K562 (cell line): ENCODE data around the gene ISM1. TPM values are rescaled to one million over a fixed set of nuclear protein-coding genes. Genes with fewer than 3 reads are reported as not detected.

Experiments used
- ATAC-seq: fragments of 200-7000 bp; cut with Tn5 transposase; 3 replicates; pipeline ENCODE4 v1.9.1; 2020; ENCODE audit warnings: moderate library complexity
- BruUV-seq: library from RNA; stranded (reverse); fragments of 400-500 nt; replicated peaks from 2 replicates; lab custom pipeline; 2021; lab: Mats Ljungman, UMichigan
- CTCF ChIA-PET: fragments of 300-600 bp; formaldehyde crosslinking; extraction: SDS; loops from one replicate; lab custom pipeline; 2021; ENCODE audit warnings: low intra/inter-chr PET ratio; lab: Yijun Ruan, JAX
- POLR2A ChIA-PET: fragments of 300-600, 350-650 bp; sonication (Branson Sonifier 250); formaldehyde crosslinking; extraction: SDS; loops from one replicate; lab custom pipeline; 2021; ENCODE audit warnings: antibody characterized with exemption, inconsistent platforms; lab: Yijun Ruan, JAX
- DNase-seq, 4 experiments: peaks; one replicate each; pipeline versions ENCODE4 v3.0.0 to v3.0.0-alpha.2; 2011 to 2018; ENCODE audit warnings: low spot score in 3 of 4, mixed read lengths in 3 of 4; ENCODE audit errors: extremely low read depth in 1 of 4
- FAIRE-seq: peaks from 2 replicates; lab custom pipeline; 2011; peaks lifted over from hg19 to GRCh38; lab: Jason Lieb, UNC
- H2AFZ ChIP-seq: 2 replicates; pipeline ENCODE4 v1.6.0; 2011; ENCODE audit warnings: low read depth, low read length, control low read depth, inconsistent platforms
- H3K27ac ChIP-seq: fragments of 200-600 bp; 3 replicates; pipeline ENCODE4 v1.8.0; 2011; ENCODE audit warnings: low read depth, mild to moderate bottlenecking, control low read depth, inconsistent platforms, low read length, moderate library complexity, mixed read lengths; ENCODE audit errors: extremely low read depth
- H3K27me3 ChIP-seq, 2 experiments: fragments of 300-600 bp in 1 of 2; 2 replicates in 1 of 2; 3 replicates in 1 of 2; pipeline versions ENCODE4 v1.6.0 to v1.8.0; 2011; ENCODE audit warnings: inconsistent platforms in 2 of 2, low read length in 2 of 2, mild to moderate bottlenecking in 1 of 2, mixed read lengths in 1 of 2, moderate library complexity in 1 of 2; ENCODE audit not compliant: control insufficient read depth in 2 of 2, insufficient read depth in 2 of 2
- H3K36me3 ChIP-seq: fragments of 300-600 bp; 3 replicates; pipeline ENCODE4 v1.8.0; 2011; ENCODE audit warnings: mild to moderate bottlenecking, low read length, inconsistent platforms; ENCODE audit not compliant: control insufficient read depth, insufficient read depth
- H3K4me1 ChIP-seq, 2 experiments: fragments of 200-600 bp in 1 of 2; replicated peaks in 1 of 2; 2 replicates in 1 of 2; 3 replicates in 1 of 2; pipeline versions ENCODE4 v1.5.1 to v1.8.0; 2011; ENCODE audit warnings: inconsistent platforms in 2 of 2, low read length in 2 of 2, mild to moderate bottlenecking in 1 of 2, mixed read lengths in 1 of 2, moderate library complexity in 1 of 2; ENCODE audit not compliant: control insufficient read depth in 2 of 2, insufficient read depth in 2 of 2
- H3K4me2 ChIP-seq: 2 replicates; pipeline ENCODE4 v1.6.1; 2011; ENCODE audit warnings: low read length, control low read depth, inconsistent platforms, mixed read lengths; ENCODE audit not compliant: insufficient read depth
- H3K4me3 ChIP-seq: fragments of 200-600 bp; sonication (generic), shearing (Covaris generic); 2 replicates; pipeline ENCODE4 v1.5.1; 2016; ENCODE audit warnings: control low read depth, inconsistent platforms
- H3K79me2 ChIP-seq: fragments of 200-600 bp; 3 replicates; pipeline ENCODE4 v1.8.0; 2011; ENCODE audit warnings: low read length, inconsistent platforms; ENCODE audit not compliant: control insufficient read depth, insufficient read depth
- H3K9ac ChIP-seq, 2 experiments: 2 replicates each; pipeline versions ENCODE4 v1.6.0 to v1.6.1; 2011; ENCODE audit warnings: low read depth in 2 of 2, low read length in 2 of 2, control low read depth in 1 of 2, inconsistent platforms in 1 of 2, mild to moderate bottlenecking in 1 of 2, mixed read lengths in 1 of 2; ENCODE audit not compliant: insufficient read depth in 1 of 2
- H3K9me1 ChIP-seq: one replicate; pipeline ENCODE4 v1.6.0; 2011; ENCODE audit warnings: inconsistent platforms, mild to moderate bottlenecking, low read length, moderate library complexity; ENCODE audit not compliant: control insufficient read depth, insufficient read depth
- H3K9me3 ChIP-seq: replicated peaks from 2 replicates; pipeline ENCODE4 v1.5.1; 2011; ENCODE audit warnings: low read depth, low read length, inconsistent platforms; ENCODE audit not compliant: control insufficient read depth, insufficient read depth
- H4K20me1 ChIP-seq: replicated peaks from 2 replicates; pipeline ENCODE4 v1.6.1; 2011; ENCODE audit warnings: low read length, inconsistent platforms, mixed read lengths; ENCODE audit not compliant: control insufficient read depth, insufficient read depth
- ATF7 ChIP-seq: fragments of 450-650 bp; IDR thresholded peaks from 2 replicates; pipeline ENCODE4 v1.7.1; 2014; ENCODE audit warnings: mild to moderate bottlenecking, moderate library complexity
- CBFA2T2 ChIP-seq: fragments of 450-650 bp; conservative IDR thresholded peaks from 2 replicates; pipeline ENCODE4 v1.6.1; 2017; ENCODE audit warnings: mild to moderate bottlenecking
- CHCHD3 ChIP-seq: fragments of 250-450 bp; sonication (Bioruptor Pico); IDR thresholded peaks from 2 replicates; pipeline ENCODE4 v2.1.2; 2022; ENCODE audit warnings: mild to moderate bottlenecking
- CHD7 ChIP-seq: fragments of 200-600 bp; sonication (generic); IDR thresholded peaks from one replicate; pipeline ENCODE4 v1.6.1; 2012; ENCODE audit warnings: mild to moderate bottlenecking, low read depth, low read length, inconsistent platforms
- DIDO1 ChIP-seq: fragments of 450-650 bp; IDR thresholded peaks from 2 replicates; pipeline ENCODE4 v1.6.1; 2016; ENCODE audit warnings: low read depth, missing biosample characterization, missing genetic modification characterization
- POLR2AphosphoS2 ChIP-seq: IDR thresholded peaks from 2 replicates; pipeline ENCODE4 v1.6.1; 2012; ENCODE audit warnings: low read length, improper control_type of control experiment
- POU5F1 ChIP-seq: fragments of 150-350 bp; IDR thresholded peaks from 2 replicates; pipeline ENCODE4 v1.6.1; 2014; ENCODE audit warnings: borderline replicate concordance, low read length, low read depth, mild to moderate bottlenecking; ENCODE audit not compliant: partially characterized antibody
- RNF2 ChIP-seq: sonication (generic); IDR thresholded peaks from 2 replicates; pipeline ENCODE4 v1.6.1; 2016
- RUNX1 ChIP-seq: sonication (generic); IDR thresholded peaks from 2 replicates; pipeline ENCODE4 v1.6.1; 2016; ENCODE audit warnings: antibody characterized with exemption, low read depth
- TAF9B ChIP-seq: fragments of 450-650 bp; IDR thresholded peaks from 2 replicates; pipeline ENCODE4 v1.6.1; 2018; ENCODE audit warnings: mild to moderate bottlenecking; ENCODE audit not compliant: partially characterized antibody
- WGBS: fragments of 100-300 bp; shearing (Covaris generic); methylation state at CpG from one replicate; pipeline ENCODE4 v1.1.6; 2016; ENCODE audit warnings: low coverage, mixed read lengths; ENCODE audit not compliant: insufficient coverage; ENCODE audit errors: missing lambda C conversion rate; 5-methylcytosine and 5-hydroxymethylcytosine counted together
- in situ Hi-C: fragments of 300-500 bp; cut with MboI; formaldehyde crosslinking; loops from 4 replicates; pipeline ENCODE4 v1.15.0; 2018; ENCODE audit warnings: inconsistent platforms, mixed read lengths
- intact Hi-C: fragments of 100-400 bp; cut with micrococcal nuclease; formaldehyde crosslinking; loops from 2 replicates; pipeline ENCODE4 v1.14.2; 2022
- polyA plus RNA-seq, 8 experiments: library from polyadenylated mRNA; depleted of rRNA in 4 of 8; stranded (reverse) in 5 of 8; unstranded in 3 of 8; fragments of >200 nt; fragmentation: Nextera tagmentation in 2 of 8; fragmentation: Illumina TruSeq in 1 of 8; extraction: Ambion mirVana in 2 of 8; extraction: Trizol in 1 of 8; gene quantifications; 2 replicates each; pipeline versions ENCODE4 v1.2.1 to v1.2.3, GENCODE V29; 2011 to 2014; ENCODE audit warnings: inconsistent platforms in 1 of 8, missing spikeins in 1 of 8
- total RNA-seq, 7 experiments: library from RNA; depleted of rRNA in 6 of 7; stranded (reverse); fragments of >200 nt in 6 of 7; fragmentation: Illumina TruSeq in 2 of 7; extraction: Trizol in 2 of 7; gene quantifications; 2 replicates each; pipeline versions ENCODE4 v1.2.1 to v1.2.3, GENCODE V29; 2011 to 2021; ENCODE audit warnings: low replicate concordance in 1 of 7

Gene ISM1
- total and polyA plus RNA-seq, 9 of the 15 experiments (the other 6 are each of a cell fraction or from before 2014, with no cell fraction given), result not detected

- intact Hi-C loops, result no loop called here
These were observed 14.1 kb upstream of the ISM1 start for GRCh38 chr20:13207016-13207415.

More at GRCh38 chr20:13207016-13207415, 14.1 kb upstream of the ISM1 start:
- no peaks in the 10 kb centered on the region for H3K9me3 ChIP-seq
- no peaks in the 10 kb centered on the region for H3K4me1 ChIP-seq
- no peaks in the 10 kb centered on the region for H4K20me1 ChIP-seq
- H3K4me2 ChIP-seq, result no peak overlapping the region
- 0% methylated on average over 2 of the region's 2 CpGs for WGBS
- ChIA-PET CTCF (no interaction called here), POLR2A (no interaction called here)
- no peak overlapping the region for H3K9ac ChIP-seq
- H3K27me3 ChIP-seq, result no peaks in the 10 kb centered on the region
- no peaks in the 10 kb centered on the region for H3K9me1 ChIP-seq
- H2AFZ ChIP-seq, result no peak overlapping the region
- DNase-seq (no peak), ATAC-seq (no peak), FAIRE-seq (no peak)
- H3K27ac ChIP-seq, result no peak overlapping the region
- H3K4me3 ChIP-seq, result no peak overlapping the region
- H3K79me2 ChIP-seq, result no peaks in the 10 kb centered on the region
- in situ Hi-C loops, result no loop called here
- BruUV-seq, result no TSS peak
- TF ChIP-seq POLR2AphosphoS2 (no peak), CBFA2T2 (no peak), DIDO1 (no peak), ATF7 (no peak), POU5F1 (no peak), CHCHD3 (CRISPR knock-in tag) (no peak), CHD7 (no peak), RUNX1 (no peak), RNF2 (no peak), TAF9B (no peak)
- H3K36me3 ChIP-seq, result no peaks in the 10 kb centered on the region
